NT2/D1 (cell line): ENCODE results near the gene XPO6.

Experiments used
- SUZ12 ChIP-seq: IDR thresholded peaks from 2 replicates; pipeline ENCODE4 v1.6.1; 2011; ENCODE audit not compliant: insufficient read length, insufficient read depth; ENCODE audit errors: extremely low read depth
- ZNF274 ChIP-seq: IDR thresholded peaks from 2 replicates; pipeline ENCODE4 v1.6.1; 2011; ENCODE audit warnings: mild to moderate bottlenecking, low read depth, low read length

DNA sequence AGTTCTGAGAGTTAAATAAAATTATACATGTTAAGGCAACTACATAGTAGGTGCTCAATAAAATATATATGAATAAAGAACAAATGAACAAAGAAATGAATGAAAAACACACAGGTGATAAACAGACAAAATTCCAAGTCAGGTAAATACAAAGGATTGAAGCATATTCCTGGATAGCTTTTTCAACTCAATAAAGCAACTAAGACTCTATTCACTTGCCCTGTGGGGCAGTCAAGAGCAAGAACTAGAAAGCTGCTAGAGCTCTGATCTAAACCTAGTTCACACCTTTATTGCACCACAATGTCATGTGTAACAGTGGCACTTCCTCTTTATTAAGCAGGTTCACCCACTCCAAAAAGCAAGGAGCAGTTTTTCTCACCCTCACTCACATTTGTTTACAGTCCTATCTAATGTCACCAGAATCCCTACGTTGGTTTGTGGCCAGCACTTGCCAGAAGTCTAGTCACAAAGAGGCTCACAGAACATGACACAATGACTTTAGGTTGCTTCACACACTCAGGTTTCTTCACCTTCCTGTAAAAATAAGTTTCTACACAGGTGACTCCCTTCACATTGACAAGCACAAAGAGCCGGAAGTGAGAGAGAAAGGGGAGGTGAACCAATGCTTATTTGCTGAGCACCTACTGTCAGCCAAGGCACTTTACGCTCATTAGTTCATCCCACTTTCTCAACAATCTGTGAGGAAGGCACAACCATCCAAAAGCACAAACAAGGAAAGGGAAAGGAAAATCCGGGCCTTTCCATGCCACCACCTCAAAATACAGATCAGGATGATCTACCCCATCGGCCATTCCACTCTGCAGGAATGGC is 70.8 kb downstream of the XPO6 start:
- no peak for TF ChIP-seq SUZ12
- TF ChIP-seq ZNF274, result no peak
